Stimulated activated CD8-positive, alpha-beta memory T cell treated with anti-CD3 and anti-CD28 coated beads, Interleukin-7, amount 100 ng/mL, for 24 hours (primary cell): ENCODE data around the gene PALLD.
"Not testable (repeated sequence)": the region's sequence is repeated elsewhere in the genome, so short reads cannot be mapped to it uniquely, and the experiment has no call there.

Experiments
- DNase-seq: peaks from one replicate; pipeline ENCODE4 v3.0.0-alpha.2; 2020; ENCODE audit warnings: low read depth

The PALLD gene

DNA sequence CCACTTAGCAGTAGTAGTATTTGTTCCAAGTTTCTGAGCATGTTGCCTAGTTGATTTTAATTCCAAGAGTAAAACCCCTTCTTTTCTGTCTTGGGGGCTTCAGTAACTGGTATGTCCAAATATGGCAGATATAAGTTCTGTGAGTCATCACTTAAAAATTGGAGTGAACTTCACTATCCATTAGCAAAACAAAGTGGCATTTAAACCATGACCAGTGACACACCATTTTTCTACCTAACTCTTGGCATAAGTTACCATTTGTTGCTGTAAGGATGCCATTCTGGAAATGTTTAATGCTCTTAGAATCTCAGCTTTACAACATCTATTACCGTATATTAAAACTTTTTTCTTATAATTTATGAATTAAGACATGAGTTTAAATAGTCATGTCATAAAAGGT is 411.2 kb downstream of the PALLD start:
- DNase-seq: no peak

DNA sequence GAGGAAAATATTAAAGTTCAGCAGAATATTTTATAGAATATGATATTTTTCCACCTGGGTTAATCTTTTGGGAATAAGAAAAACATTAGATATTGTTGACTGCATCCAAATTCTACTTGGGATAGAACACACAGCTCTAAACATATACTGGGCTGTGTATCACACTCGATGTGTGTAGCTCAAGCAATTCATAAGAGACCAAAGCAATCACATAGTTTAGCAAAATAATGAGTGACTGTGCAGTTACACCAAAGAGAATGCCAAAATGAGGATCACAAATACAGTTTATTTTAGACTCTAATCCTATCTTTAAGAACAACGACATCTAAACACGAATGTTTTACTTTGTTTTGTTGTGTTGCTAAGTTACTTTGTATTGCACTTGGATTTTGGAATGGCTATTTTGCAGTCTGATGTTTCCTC is 412.0 kb downstream of the PALLD start:
- no peak for DNase-seq

DNA sequence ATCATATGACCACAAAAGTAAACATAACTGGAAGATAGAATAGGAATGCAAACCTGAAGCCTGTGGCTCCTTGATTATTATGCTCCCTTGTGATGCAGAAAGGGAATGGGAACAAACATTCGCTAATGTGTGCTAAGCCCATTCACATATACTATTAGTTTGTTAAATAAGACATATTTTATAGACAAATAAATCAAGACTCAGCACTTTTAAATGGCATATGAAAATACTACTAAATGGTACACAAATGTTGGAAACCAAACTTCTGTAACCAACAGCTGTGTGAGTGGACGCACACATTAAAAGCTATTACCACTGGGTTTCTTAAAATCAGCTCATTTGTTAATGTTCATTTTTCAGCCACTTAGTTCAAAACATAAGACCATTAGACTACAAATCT is 417.2 kb downstream of the PALLD start:
- DNase-seq: no peak

DNA sequence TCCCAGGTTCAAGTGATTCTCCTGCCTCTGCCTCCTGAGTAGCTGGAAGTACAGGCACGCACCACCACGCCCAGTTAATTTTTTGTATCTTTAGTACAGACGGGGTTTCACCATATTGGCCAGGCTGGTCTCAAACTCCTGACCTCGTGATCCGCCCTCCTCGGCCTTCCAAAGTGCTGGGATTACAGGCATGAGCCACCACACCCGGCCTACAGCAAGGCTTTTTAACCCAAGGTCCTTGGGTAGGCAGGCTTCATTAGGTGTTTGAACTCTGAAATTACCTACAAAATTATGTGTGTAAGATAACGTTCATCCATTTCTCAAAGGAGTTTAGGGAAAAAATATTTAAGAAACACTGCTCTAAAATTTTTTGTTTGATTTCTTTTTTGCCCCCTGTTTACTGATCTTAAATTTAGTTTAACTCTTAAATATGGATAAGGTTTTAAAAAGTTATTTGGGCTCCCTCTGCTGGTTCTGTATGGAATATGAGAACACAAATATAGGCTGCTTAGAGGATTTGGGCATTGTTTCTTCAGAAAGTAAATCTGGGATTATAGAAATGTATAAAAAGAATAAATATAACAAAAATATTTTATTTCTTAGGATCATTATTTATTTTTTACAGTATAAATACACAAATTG is 420.4 kb downstream of the PALLD start:
- DNase-seq: no peak

DNA sequence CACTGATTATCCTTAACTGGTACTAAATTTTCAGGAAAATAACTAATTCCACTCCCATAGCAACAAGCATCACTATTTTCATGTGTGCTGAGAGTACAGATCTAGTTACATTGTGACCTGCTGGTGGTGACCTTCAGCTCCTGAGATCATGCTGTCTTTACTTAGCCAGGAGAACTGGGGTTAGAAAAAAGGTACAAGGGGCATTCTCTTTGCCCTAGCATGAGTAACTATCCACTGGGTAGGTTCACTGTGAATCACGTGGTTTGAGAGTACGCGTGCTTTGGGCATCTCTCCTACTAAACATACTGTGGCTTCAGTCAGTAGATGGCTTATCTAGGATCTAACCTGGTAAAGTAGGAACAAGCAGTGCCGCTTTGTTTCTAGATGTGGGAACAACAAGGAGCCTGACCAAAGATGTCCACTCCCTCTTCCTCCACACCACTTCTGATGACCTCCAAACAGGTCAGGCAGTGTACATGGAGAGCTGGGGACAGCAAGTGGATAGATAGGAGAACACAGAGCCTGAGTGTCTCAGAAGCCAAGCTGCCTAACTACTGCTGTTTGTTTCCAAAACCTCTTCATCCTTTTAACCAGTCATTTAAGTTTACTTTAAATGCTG is 423.0 kb downstream of the PALLD start:
- DNase-seq: no peak

DNA sequence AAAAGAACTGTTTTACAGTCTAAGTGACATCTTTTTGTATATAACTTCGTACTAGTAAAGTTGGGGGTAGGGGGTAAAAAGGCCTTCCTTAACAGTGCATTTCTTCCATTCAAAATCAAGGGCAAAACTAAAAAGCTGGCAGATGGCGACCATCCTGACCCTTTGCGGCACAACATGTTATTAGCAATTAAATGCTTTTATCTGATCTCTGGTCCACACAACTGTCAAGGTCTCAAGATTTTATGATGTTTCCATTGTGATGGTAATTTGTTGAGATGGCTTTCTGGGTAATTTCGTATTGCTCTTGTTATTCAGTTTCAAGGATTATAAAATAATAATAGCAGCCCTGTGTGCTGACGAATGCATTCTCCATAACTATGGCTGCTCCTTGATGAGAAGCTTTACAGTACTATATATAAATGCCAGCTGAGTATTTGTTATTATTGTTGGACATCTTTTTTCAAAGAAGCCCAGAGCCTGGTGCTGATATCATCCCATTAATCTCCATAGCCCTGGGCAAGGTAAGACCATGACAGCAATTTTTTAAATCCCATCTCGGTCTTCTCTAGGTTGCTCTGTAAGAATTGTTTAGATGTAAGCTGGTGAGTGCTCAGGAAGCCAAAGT is 423.7 kb downstream of the PALLD start:
- no peak for DNase-seq

DNA sequence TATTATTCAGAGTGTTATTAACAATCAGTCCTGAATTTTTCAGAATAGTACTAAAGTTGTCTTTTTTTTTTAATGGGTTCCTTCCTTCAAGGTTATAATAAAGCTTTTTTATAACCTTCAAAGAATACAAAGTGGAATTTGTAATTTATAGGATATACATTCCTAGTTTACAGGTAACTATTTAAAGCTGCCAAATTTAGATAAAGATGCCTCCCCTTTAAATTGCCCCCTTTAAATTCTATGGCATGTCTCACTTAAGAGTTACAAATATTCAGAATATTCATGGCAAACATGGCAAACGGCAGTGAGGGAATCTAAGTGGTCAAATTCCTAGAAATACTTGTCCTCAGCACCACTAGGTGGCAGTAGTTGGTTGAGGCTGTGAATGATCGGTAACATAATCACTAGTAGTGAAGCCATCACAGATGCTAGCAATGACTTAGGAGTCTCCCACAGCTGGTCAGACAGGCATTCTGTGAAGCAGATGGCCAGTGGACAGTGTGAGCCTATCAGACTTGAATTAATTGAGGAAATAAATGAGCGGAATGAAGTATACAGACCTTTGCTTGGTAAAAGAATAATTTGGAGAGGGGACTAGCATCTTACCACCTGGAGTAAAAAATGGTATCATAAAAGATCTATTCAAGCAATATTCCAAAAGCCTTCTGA is 426.8 kb downstream of the PALLD start:
- DNase-seq: peak; percentile 2

DNA sequence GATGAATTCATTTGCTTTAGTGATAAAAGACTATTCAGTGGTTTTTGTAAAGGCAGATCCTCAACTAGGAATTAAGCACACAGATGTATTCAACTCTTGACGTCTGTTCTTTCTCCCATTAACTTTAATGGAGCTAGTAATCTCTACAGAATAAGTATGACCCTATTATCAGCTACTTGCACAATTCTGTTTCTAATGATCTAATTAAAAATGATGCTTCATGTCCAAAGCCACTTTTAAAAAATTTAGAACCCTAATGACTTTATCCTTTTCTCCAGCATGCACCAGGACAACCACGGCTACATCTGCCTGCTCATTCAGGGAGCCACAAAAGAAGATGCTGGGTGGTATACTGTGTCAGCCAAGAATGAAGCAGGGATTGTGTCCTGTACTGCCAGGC is 427.8 kb downstream of the PALLD start:
- no peak for DNase-seq

DNA sequence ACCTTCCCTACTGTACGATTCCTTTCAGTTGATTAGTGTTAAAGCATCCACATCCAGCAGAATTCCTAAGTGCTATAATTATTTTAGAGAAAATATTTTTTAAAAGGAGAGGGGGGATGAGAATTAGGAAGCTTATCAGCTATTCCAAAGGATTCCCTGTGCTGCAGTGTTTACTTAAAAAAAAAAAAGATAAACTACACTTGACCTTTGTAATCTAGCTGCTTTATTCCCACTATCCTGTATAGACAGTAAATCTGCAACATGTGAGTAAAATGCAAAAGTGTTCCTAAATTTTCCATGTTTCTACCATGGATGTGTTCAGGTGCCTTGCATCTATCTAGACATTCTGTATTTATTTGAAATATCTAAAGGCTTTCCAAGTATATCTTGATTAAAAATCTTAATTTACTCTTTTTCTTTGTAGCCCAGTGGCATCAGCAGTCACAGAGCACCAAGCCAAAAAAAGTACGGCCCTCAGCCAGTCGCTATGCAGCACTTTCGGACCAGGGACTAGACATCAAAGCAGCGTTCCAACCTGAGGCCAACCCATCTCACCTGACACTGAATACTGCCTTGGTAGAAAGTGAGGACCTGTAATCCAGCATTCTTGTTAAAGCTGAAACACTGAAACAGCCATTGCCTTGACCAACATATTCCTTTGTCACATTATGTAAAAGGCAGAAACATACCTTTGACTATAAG is 429.1 kb downstream of the PALLD start:
- no peak for DNase-seq

DNA sequence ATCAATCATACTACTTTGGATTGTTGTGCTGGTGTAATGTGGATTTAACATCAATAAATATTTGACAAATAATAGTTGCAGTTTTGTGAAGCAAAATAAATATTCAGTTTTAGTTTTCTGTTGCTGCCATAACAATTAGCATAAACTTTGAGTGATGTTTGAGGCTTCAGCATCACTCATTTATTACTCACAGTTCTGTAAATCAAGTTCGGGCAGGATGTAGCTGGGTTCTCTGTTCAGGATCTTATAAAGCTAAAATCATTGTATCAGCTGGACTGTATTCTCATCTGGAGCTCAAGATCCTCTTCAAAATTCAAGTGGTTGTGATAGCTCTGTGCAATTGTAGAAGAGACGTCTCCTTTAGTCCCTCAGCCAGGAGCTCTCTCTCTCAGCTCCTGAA is 431.5 kb downstream of the PALLD start:
- no peak for DNase-seq

DNA sequence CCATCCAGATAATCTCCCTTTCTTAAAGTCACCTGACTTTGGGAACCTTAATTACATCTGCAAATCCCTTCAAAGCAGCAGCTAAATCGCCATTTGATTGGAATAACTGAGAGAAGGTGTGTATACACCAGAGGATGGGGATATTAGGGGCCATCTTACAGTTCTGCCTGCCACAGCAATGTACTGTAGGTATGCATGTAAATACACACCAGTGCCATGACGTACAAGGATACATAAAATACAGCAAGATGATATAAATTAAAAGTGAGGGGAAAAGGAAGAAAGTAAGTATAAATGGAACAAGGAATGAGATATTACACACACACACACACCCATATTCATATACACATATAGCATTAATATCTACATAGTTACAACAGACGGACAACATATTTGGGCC is 432.0 kb downstream of the PALLD start:
- DNase-seq: no peak

DNA sequence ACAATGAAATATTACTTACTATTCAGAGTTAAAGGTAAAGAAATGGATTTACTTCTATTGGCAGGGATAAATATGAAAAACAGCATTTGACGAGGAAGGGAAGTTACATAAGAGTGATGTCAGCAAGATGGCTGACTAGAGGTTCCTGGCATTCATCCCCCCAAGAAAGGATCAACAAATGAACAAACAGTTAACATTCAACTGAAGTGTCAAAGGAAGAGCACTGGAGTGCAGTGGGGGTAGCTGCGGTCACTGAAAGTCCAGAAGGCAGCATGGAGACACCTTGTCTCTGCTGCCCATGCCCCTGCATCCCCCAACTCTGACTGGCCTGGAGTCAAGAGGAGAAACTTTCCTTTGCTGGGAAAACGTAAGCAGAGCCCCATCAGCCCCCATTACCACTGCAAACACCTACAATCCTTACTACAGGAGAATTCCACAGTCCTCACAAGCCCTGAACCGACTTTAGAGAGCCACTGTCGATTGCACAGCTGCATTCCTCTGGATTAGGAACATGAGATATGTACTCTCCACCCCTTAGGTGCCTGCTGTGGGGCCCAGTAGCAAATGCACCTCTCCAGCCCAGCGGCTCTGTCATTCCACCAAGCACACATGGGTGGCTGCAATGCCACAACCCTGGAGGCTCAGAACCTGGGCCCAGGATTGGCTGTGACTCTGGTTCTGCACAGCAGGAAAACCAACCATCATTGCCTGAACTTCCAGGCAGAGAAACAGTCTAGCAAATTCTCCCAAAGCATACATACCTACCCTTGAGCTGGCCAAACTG is 433.8 kb downstream of the PALLD start:
- DNase-seq: no peak

DNA sequence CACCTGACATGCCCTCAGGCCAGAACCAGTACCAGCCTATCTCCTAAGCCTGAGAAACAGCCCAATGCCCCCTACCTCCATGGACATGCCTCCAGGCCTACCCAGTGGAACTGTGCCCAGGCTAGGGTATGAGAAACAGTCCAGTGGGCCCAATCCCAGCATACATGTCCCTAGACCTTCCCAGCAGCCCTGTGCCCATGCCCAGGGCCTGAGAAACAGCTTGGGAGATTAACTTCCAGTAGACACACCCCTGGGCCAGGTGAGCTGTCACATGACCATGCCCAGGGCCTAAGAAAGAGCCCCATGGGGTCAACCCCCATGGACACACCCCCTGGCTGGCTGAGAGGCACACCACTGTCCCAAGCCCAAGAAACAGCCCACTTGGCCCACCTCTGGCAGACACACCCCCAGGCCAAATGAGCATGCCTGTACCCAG is 434.4 kb downstream of the PALLD start:
- no peak for DNase-seq

DNA sequence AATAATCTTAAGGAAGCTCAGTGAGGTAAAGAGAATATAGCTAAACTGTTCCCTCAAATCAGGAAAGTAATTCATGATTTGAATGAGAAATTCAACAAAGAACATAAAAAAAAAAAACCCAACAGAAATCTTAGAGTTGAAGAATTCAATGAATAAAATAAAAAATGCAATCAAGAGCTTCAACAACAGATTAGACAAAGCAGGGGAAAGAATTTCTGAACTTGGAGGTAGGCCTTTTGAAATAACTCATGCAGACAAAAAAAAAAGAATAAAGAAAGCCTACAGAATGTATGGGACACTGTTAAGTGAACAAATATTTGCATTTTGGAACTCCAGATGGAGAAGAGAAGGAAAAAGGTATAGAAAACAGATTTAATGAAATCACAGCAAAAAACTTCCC is 435.3 kb downstream of the PALLD start:
- no peak for DNase-seq

DNA sequence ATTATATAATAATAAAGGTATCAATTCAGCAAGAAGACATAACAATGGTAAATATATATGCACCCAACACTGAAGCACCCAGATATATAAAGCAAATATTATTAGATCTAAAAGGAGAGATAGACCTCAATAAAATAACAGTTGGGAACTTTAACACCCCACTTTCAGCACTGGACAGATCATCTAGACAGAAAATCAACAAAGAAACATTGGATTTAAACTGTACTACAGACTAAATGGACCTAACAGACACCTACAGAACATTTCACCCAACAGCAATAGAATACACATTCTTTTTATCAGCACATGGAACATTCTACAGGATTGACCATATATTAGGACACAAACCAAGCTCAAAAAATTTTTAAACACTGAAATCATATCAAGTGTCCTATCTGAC is 436.6 kb downstream of the PALLD start:
- DNase-seq: no peak

DNA sequence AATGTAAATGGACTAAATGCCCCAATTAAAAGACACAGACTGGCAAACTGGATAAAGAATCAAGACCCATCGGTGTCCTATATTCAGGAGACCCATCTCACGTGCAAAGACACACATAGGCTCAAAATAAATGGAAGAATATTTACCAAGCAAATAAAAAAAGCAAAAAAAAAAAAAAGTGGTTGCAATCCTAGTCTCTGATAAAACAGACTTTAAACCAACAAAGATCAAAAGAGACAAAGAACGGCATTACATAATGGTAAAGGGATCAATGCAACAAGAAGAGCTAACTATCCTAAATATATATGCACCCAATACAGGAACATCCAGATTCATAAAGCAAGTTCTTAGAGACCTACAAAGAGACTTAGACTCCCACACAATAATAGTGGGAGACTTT is 440.6 kb downstream of the PALLD start:
- not testable (repeated sequence) for DNase-seq

DNA sequence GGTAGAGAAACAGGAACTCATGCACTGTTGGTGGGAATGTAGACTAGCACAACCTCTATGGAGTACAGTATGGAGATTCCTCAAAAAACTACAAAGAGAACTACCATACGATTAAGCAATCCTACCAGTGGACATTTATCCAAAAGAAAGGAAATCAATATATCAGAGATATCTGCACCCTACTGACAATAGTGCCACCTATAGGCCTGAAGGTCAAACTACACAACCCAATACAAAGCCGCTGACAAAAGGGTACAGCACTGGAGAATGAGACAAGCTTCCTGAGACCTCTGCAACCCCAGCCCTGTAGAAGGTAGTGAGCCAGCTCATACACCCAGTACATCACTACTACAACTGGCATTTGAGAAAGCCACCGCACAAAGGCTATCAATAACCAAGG is 446.1 kb downstream of the PALLD start:
- no peak for DNase-seq

DNA sequence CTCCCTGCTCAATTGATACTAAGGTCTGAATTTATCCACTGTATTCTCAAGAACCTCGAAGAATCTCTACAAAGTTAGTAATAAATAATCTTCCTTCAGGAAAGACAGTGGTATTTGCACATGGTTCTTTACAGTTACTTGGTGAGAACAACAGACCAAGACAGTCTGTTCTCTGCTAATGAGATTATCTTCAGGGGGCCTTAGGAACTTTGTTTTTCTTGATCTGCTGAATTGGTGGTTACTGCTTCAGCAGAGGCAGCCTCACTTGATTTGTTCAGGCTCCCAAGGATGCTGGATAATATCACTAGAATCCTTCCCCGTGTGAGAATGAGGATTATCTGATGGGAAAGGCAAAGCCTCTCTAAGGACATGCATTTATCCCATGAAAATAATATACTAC is 448.4 kb downstream of the PALLD start:
- DNase-seq: no peak

DNA sequence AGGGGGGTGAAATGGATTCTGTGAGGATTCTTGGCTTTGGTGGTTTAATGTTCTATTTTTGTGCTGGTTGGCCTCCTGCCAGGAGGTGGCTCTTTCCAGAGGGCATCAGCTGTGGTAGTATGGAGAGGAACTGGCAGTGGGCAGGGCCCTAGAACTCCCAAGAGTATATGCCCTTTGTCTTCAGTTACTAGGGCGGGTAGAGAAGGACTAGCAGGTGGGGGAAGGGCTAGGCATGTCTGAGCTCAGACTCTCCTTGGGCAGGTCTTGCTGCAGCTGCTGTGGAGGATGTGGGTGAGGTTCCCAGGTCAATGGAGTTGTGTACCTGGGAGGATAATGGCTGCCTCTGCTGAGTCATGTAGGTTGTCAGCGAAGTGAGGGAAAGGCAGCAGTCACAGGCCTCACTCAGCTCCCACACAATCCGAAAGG is 456.0 kb downstream of the PALLD start:
- DNase-seq: not testable (repeated sequence)

DNA sequence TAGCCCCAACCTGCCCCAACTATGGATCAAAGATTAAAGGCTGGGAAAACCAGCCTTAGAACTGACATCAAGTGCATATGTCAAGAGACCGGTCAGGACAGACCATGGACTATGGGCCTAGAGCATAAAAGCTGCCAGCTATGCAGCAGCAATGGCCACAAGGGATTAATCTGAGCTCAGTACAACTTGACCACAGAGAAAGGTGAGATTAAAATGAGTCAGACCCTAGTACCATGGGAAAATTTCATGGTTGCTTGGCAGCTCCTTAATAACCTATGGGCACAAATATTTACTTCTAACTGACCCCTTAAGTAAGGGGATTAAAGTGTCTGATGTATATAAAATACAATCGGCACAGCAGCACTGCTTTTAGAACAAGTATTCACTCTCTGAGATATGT is 458.8 kb downstream of the PALLD start:
- no peak for DNase-seq

DNA sequence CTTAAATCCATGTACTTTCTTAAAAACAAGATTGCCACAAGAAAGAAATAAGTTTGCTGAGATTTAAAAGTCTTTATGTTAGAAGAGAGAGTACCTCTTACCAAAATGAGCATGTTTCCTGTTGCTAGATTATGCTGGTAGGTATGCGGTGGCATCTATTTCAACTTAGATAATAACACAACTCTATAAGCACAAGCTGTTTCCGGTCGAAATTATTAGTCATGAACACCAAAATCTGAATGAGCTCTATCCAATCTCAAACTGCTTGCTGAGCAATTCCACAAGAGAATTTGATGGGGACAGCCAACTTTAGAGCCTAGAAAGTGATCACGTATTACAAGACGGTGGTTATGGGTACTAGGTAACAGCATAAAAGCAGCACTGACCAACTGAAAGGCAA is 463.9 kb downstream of the PALLD start:
- no peak for DNase-seq

DNA sequence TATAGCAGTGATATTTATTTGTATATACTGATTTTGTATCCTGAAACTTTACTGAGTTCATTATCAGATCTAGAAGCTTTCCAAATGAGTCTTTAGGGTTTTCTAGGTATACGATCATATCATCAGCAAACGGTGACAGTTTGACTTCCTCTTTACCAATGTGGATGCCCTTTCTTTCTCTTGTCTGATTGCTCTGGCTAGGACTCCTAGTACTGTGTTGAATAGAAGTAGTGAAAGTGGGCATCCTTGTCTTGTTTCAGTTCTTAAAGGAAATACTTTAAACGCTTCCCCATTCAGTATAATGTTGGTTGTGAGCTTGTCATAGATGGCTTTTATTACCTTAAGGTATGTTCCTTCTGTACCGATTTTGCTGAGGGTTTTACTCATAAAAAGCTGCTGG is 475.7 kb downstream of the PALLD start:
- DNase-seq: no peak
